Spinal cord (tissue), 10 donors: Measurements from ENCODE around the gene LRP2BP. TPM values are rescaled to one million over a fixed set of nuclear protein-coding genes. Genes with fewer than 3 reads are reported as not detected.
"Not testable (repeated sequence)": the region's sequence is repeated elsewhere in the genome, so short reads cannot be mapped to it uniquely, and the experiment has no call there.

ENCODE experiments used
- DNase-seq, 6 donors: peaks; one replicate each; pipeline versions ENCODE4 v3.0.0 to v3.0.0-alpha.2; 2013 to 2015; ENCODE audit warnings: low spot score in 6 of 6, low read depth in 4 of 6
- H3K27ac ChIP-seq: one replicate; pipeline ENCODE4 v1.5.1; 2013; ENCODE audit warnings: low read depth, low read length, control low read depth
- H3K27me3 ChIP-seq: one replicate; pipeline ENCODE4 v1.6.1; 2013; ENCODE audit warnings: low read length; ENCODE audit not compliant: control insufficient read depth, insufficient read depth
- H3K36me3 ChIP-seq: one replicate; pipeline ENCODE4 v1.6.1; 2013; ENCODE audit warnings: low read length; ENCODE audit not compliant: control insufficient read depth, insufficient read depth
- H3K4me1 ChIP-seq: one replicate; pipeline ENCODE4 v1.6.1; 2013; ENCODE audit warnings: low read length; ENCODE audit not compliant: control insufficient read depth, insufficient read depth
- H3K4me3 ChIP-seq: one replicate; pipeline ENCODE4 v1.5.1; 2013; ENCODE audit warnings: low read depth, low read length, control low read depth
- H3K9me3 ChIP-seq: one replicate; pipeline ENCODE4 v1.6.1; 2013; ENCODE audit warnings: low read length; ENCODE audit not compliant: control insufficient read depth, insufficient read depth
- WGBS: methylation state at CpG from one replicate; pipeline ENCODE4 v1.1.5; 2013; ENCODE audit warnings: missing lambda C conversion rate; ENCODE audit not compliant: insufficient coverage; 5-methylcytosine and 5-hydroxymethylcytosine counted together
- polyA plus RNA-seq, 2 donors: library from polyadenylated mRNA; unstranded; fragments of 120-200 nt; gene quantifications; one replicate each; pipeline ENCODE4 v1.2.1, GENCODE V29; 2013; ENCODE audit not compliant: insufficient read length in 2 of 2
- total RNA-seq, 2 donors: library from RNA; depleted of rRNA in 1 of 2; stranded (reverse); fragments of 120-200 nt in 1 of 2; fragments of >200 nt in 1 of 2; gene quantifications; one replicate each; pipeline versions ENCODE4 v1.2.3 to v1.2.4, GENCODE V29; 2013 to 2014
- donor health status: healthy.

Gene LRP2BP
- total and polyA plus RNA-seq, 4 donors = 8.0 to 14.9 (median 11.7) TPM

DNA sequence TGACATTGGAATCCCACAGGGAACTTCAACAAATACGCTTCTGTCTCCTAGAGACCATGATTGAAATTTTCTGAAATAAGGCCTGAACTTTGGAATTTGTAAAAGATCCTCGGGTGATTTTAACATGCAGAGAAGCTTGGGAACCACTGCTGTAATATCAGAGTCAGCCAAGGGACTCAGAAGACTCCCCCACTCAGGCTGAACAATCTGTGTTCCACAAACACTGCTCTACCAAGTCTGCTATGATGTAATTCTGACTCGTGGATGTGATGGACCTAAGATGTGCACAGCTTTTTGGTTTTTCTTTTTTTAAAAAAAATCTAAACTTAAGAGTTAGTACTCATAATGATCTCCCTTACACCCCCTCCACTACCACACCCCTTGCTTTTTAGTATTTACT lies 26.0 kb downstream of the LRP2BP start:
- no peak for DNase-seq
- no peaks in the 10 kb centered on the region for H3K4me1 ChIP-seq
- H3K36me3 ChIP-seq = peaks cover 11% of the 10 kb centered on the region
- no CpG with 5 or more reads among the region's 3 CpGs for WGBS
- no peak overlapping the region for H3K4me3 ChIP-seq
- no peak overlapping the region for H3K27ac ChIP-seq
- H3K9me3 ChIP-seq = no peaks in the 10 kb centered on the region
- H3K27me3 ChIP-seq = no peaks in the 10 kb centered on the region

GRCh38 chr4:185364886-185365285 lies 30.8 kb downstream of the LRP2BP start:
- WGBS = 76% methylated on average over 3 of the region's 5 CpGs
- H3K9me3 ChIP-seq = no peaks in the 10 kb centered on the region
- DNase-seq = no peak

GRCh38 chr4:185363251-185363650 lies 32.5 kb downstream of the LRP2BP start:
- Histone ChIP-seq H3K4me3 (no peak overlapping the region), H3K27me3 (no peaks in the 10 kb centered on the region), H3K4me1 (no peaks in the 10 kb centered on the region), H3K36me3 (peaks cover 11% of the 10 kb centered on the region), H3K9me3 (no peaks in the 10 kb centered on the region), H3K27ac (no peak overlapping the region)
- DNase-seq = no peak
- WGBS = no CpG with 5 or more reads among the region's 3 CpGs

More at GRCh38 chr4:185364886-185365285, 30.8 kb downstream of the LRP2BP start:
- Histone ChIP-seq H3K27me3 (no peaks in the 10 kb centered on the region), H3K27ac (no peak overlapping the region), H3K36me3 (peaks cover 15% of the 10 kb centered on the region), H3K4me3 (no peak overlapping the region), H3K4me1 (no peaks in the 10 kb centered on the region)

DNA sequence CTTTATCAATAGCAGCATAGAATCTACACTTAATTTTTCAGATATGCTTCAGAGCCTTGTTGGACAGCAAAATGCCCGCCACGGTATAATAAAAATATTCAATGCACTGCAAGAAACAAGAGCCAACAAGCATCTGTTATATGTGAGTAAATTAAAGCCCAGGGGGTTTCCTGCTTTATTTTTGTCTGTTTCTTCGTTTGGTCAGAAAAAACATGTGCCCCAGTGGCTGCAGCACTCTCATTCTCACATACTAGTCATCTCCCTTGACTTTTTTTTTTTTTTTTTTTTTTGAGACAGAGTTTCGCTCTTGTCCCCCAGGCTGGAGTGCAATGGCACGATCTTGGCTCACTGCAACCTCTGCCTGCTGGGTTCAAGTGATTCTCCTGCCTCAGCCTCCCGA lies 33.2 kb downstream of the LRP2BP start:
- not testable (repeated sequence) for DNase-seq, H3K9me3 ChIP-seq, H3K27me3 ChIP-seq, H3K27ac ChIP-seq, H3K36me3 ChIP-seq, H3K4me3 ChIP-seq, H3K4me1 ChIP-seq
- WGBS = 85% methylated on average over 2 of the region's 6 CpGs

DNA sequence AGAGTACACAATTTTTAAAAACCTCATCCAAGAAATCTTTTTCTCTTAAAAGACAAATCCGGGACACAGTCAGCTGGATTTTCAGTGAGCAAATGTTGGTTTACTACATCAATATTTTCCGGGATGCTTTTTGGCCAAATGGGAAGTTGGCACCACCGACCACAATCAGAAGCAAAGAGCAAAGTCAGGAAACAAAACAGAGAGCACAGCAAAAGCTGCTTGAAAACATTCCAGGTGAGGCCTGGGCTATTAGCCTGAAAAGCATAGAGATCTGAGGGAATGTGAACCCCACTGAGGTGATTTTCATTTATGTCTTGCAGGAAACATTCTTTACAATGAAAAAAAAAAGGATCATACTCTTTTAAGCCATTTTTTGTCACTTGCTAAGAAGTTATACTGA lies 33.9 kb downstream of the LRP2BP start:
- no peak for DNase-seq
- no peaks in the 10 kb centered on the region for H3K27me3 ChIP-seq
- H3K27ac ChIP-seq = no peak overlapping the region
- H3K36me3 ChIP-seq = peaks cover 7% of the 10 kb centered on the region
- H3K4me1 ChIP-seq = no peaks in the 10 kb centered on the region
- H3K4me3 ChIP-seq = no peak overlapping the region
- H3K9me3 ChIP-seq = no peaks in the 10 kb centered on the region
- WGBS = 94% methylated on average over 3 of the region's 3 CpGs

- 90% methylated on average over 6 of the region's 8 CpGs for WGBS
- Histone ChIP-seq H3K9me3 (no peaks in the 10 kb centered on the region), H3K27ac (no peak overlapping the region), H3K27me3 (no peaks in the 10 kb centered on the region), H3K36me3 (peaks cover 7% of the 10 kb centered on the region), H3K4me1 (no peaks in the 10 kb centered on the region), H3K4me3 (no peak overlapping the region)
- DNase-seq = no peak
Observed at GRCh38 chr4:185359767-185360446, 35.8 kb downstream of the LRP2BP start.

DNA sequence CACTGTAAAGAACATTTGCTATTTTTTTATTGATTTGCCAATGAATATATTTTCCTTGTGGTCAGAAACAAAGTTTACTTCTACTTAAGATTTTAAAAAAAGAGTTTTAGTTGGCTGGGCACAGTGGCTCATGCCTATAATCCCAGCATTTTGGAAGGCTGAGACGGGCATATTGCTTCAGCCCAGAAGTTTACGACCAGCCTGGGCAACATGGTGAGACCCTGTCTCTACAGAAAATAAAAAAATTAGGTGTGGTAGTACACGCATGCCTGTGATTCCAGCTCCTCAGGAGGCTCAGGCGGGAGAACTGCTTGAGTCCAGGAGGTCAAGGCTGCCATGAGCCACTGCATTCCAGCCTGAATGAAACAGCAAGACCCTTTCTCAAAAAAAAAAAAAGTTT lies 36.8 kb downstream of the LRP2BP start:
- no peak for DNase-seq
- H3K9me3 ChIP-seq = no peaks in the 10 kb centered on the region
- no peaks in the 10 kb centered on the region for H3K27me3 ChIP-seq
- 71% methylated on average over 3 of the region's 4 CpGs for WGBS
- H3K27ac ChIP-seq = no peak overlapping the region
- no peaks in the 10 kb centered on the region for H3K4me1 ChIP-seq
- H3K4me3 ChIP-seq = no peak overlapping the region
- H3K36me3 ChIP-seq = peaks cover 10% of the 10 kb centered on the region

GRCh38 chr4:185358514-185358913 lies 37.2 kb downstream of the LRP2BP start:
- Histone ChIP-seq H3K9me3 (no peaks in the 10 kb centered on the region), H3K4me1 (no peaks in the 10 kb centered on the region), H3K27me3 (no peaks in the 10 kb centered on the region), H3K4me3 (no peak overlapping the region), H3K36me3 (peaks cover 10% of the 10 kb centered on the region), H3K27ac (no peak overlapping the region)
- no peak for DNase-seq
- 100% methylated on average over 2 of the region's 4 CpGs for WGBS

GRCh38 chr4:185357733-185358440 lies 37.8 kb downstream of the LRP2BP start:
- Histone ChIP-seq H3K27ac (no peak overlapping the region), H3K27me3 (no peaks in the 10 kb centered on the region), H3K9me3 (no peaks in the 10 kb centered on the region), H3K36me3 (peaks cover 9% of the 10 kb centered on the region), H3K4me1 (no peaks in the 10 kb centered on the region), H3K4me3 (no peak overlapping the region)
- no peak for DNase-seq
- WGBS = 93% methylated on average over 4 of the region's 7 CpGs

DNA sequence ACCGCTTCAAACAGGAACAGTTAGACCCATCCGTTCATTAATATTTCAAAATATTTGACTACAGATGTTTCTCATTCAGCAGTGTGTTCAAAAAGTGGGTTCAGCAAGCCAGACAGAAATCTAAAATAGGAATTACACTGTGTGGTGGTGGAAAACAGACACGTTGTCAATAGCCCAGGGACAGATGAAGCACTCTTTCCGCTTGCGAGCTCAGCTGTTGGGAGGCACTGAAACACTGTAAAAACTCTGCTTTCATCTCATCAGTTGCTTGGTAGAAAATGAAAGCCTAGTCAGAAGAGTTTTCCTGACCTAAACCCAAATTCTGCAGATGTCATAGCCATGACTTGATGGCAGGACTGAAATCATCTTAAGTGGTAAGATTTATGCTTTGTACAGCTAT lies 38.5 kb downstream of the LRP2BP start:
- Histone ChIP-seq H3K4me1 (no peaks in the 10 kb centered on the region), H3K27ac (no peak overlapping the region), H3K27me3 (no peaks in the 10 kb centered on the region), H3K36me3 (peaks cover 11% of the 10 kb centered on the region), H3K9me3 (no peaks in the 10 kb centered on the region), H3K4me3 (no peak overlapping the region)
- DNase-seq = peak in 2 of 6 donors; percentile 2 to 62
- 83% methylated on average over 3 of the region's 5 CpGs for WGBS
